ENCODE measurements around the gene SVBP. TPM values are rescaled to one million over a fixed set of nuclear protein-coding genes. Genes with fewer than 3 reads are reported as not detected.

The SVBP gene
- total and polyA plus RNA-seq, 5 donors: 12.7 to 28.9 (median 14.5) TPM

DNA sequence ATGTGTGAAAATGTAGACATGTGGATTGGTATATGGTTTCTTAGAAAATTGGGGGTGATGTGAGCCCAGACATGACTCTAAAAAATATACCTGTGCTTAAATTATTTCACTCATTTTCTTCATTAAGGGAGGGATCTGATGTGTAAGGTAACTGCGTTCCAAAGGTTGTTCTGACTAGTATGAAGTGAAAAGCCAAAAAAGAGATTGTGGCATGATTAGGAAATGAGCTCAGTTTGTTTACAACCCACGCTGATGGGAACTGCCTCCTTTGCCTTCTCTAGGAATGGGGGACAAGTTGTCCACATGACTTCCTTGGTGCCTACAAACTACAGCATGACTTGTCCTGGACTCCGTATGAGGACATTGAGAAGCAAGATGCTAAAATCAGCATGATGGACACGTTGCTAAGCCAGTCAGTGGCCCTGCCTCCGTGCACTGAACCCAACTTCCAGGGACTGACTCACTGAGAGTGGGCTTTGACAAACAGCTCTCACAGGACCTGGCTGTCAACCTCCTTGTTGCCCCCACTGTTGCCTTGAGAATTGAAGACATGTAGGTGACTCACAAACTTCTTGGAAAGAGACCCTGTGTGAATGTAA lies 42.2 kb downstream of the SVBP start:
- intact Hi-C loops (cut with DNase I): loop anchor here in 1 of 4 donors (10.0 kb wide), 1 partner anchor 300 kb away; no protein-coding TSS in a partner anchor
- 83% methylated on average over 5 of the region's 5 CpGs for WGBS
- no peak for ATAC-seq
- DNase-seq: no peak
- Histone ChIP-seq H3K4me1 (ENCODE audit: control insufficient read depth, insufficient read depth, low read length) (peaks cover 1% of the 10 kb centered on the region), H3K27ac (ENCODE audit: low read length) (no peak overlapping the region), H3K27me3 (ENCODE audit: control insufficient read depth, insufficient read depth) (no peaks in the 10 kb centered on the region), H3K4me3 (ENCODE audit: low read length) (no peak overlapping the region), H3K9me3 (ENCODE audit: control insufficient read depth, low read length) (no peaks in the 10 kb centered on the region)

DNA sequence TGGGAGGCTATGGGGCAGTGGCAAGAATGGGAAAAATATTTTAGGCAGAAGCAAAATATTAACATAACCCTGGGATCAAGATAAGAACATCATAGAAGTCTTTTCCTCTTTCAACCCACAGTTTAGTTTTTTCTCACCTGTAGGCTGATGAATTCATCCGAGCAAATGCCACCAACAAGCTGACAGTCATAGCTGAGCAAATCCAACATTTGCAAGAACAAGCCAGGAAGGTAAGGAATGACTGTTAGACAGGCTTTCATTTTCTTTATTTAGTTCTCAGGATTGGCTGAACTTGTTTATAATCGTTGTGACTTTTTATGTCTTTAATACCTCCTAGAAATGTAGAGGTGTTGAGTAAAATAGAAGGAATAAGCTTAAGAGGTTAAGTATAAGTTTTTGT lies 43.8 kb downstream of the SVBP start:
- Histone ChIP-seq H3K9me3 (ENCODE audit: control insufficient read depth, low read length) (no peaks in the 10 kb centered on the region), H3K27me3 (ENCODE audit: control insufficient read depth, insufficient read depth) (no peaks in the 10 kb centered on the region), H3K4me3 (ENCODE audit: low read length) (no peak overlapping the region), H3K27ac (ENCODE audit: low read length) (no peak overlapping the region), H3K4me1 (ENCODE audit: control insufficient read depth, insufficient read depth, low read length) (peaks cover 1% of the 10 kb centered on the region)
- ATAC-seq (no peak), DNase-seq (no peak)
- intact Hi-C loops (cut with DNase I): loop anchor here in 1 of 4 donors (10.0 kb wide), 1 partner anchor 301 kb away; no protein-coding TSS in a partner anchor
- WGBS: 69% methylated on average over 2 of the region's 2 CpGs

GRCh38 chr1:42769811-42770210 lies 47.4 kb downstream of the SVBP start:
- H3K27me3 ChIP-seq (ENCODE audit: control insufficient read depth, insufficient read depth): no peaks in the 10 kb centered on the region
- no peaks in the 10 kb centered on the region for H3K9me3 ChIP-seq (ENCODE audit: control insufficient read depth, low read length)
- H3K4me1 ChIP-seq (ENCODE audit: control insufficient read depth, insufficient read depth, low read length): peaks cover 1% of the 10 kb centered on the region
- intact Hi-C loops (cut with DNase I): loop anchor here in 1 of 4 donors (10.0 kb wide), 1 partner anchor 305 kb away; no protein-coding TSS in a partner anchor
- no peak for ATAC-seq
- 83% methylated on average over 3 of the region's 3 CpGs for WGBS
- no peak overlapping the region for H3K27ac ChIP-seq (ENCODE audit: low read length)
- no peak overlapping the region for H3K4me3 ChIP-seq (ENCODE audit: low read length)
- no peak for DNase-seq

GRCh38 chr1:42768172-42768571 lies 49.0 kb downstream of the SVBP start:
- 76% methylated on average over 2 of the region's 2 CpGs for WGBS
- H3K4me3 ChIP-seq (ENCODE audit: low read length): peak overlapping the region; percentile 70
- H3K9me3 ChIP-seq (ENCODE audit: control insufficient read depth, low read length): no peaks in the 10 kb centered on the region
- no peaks in the 10 kb centered on the region for H3K27me3 ChIP-seq (ENCODE audit: control insufficient read depth, insufficient read depth)
- ATAC-seq: no peak
- no peak overlapping the region for H3K27ac ChIP-seq (ENCODE audit: low read length)
- DNase-seq: no peak
- intact Hi-C loops (cut with DNase I): no loop called here
- peaks cover under 1% of the 10 kb centered on the region for H3K4me1 ChIP-seq (ENCODE audit: control insufficient read depth, insufficient read depth, low read length)

DNA sequence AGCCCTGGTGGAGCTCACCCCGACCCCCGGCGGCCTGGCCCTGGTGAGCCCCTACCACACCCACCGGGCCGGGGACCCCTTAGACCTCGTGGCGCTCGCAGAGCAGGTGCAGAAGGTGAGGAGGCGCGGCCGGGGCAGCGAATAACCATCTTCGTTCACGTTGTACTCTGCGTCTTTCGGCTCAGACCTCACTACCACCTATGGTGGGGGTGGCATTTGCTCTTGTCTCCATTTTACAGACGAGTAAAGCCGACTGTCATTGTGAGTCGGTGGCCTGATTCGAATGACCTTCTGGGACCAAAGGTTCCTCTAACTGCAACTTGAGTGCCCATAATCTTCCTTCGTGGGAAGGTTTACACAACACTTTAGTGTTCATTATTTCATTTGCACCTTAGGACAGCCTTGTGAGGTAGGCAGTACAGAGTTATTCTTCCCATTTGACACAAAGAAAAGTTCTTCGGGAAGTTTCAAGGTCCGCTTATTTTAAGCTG lies 49.6 kb downstream of the SVBP start:
- peak overlapping the region; percentile 70 for H3K4me3 ChIP-seq (ENCODE audit: low read length)
- H3K27me3 ChIP-seq (ENCODE audit: control insufficient read depth, insufficient read depth): no peaks in the 10 kb centered on the region
- peak in 1 of 2 donors; percentile 42 for ATAC-seq
- 3% methylated on average over 23 of the region's 23 CpGs for WGBS
- DNase-seq: no peak
- peak overlapping the region; percentile 87 for H3K27ac ChIP-seq (ENCODE audit: low read length)
- no peaks in the 10 kb centered on the region for H3K4me1 ChIP-seq (ENCODE audit: control insufficient read depth, insufficient read depth, low read length)
- H3K9me3 ChIP-seq (ENCODE audit: control insufficient read depth, low read length): no peaks in the 10 kb centered on the region
- intact Hi-C loops (cut with DNase I): no loop called here

GRCh38 chr1:42766741-42767509 lies 50.3 kb downstream of the SVBP start, which contains the start of the genes C1orf50 and P3H1:
TSS of gene C1orf50 (plus strand) at chr1:42767249. CDS start at chr1:42767312, 63 bp downstream.
TSS of gene P3H1 (minus strand) at chr1:42767028. CDS start at chr1:42766971, 57 bp downstream.
- DNase-seq (peak; percentile 100), ATAC-seq (peak; percentile 98)
- Histone ChIP-seq H3K27ac (ENCODE audit: low read length) (peak within 1 kb of the TSS; percentile 87), H3K27me3 (ENCODE audit: control insufficient read depth, insufficient read depth) (no peaks in the 10 kb centered on the region), H3K9me3 (ENCODE audit: control insufficient read depth, low read length) (no peaks in the 10 kb centered on the region), H3K4me1 (ENCODE audit: control insufficient read depth, insufficient read depth, low read length) (no peaks in the 10 kb centered on the region), H3K4me3 (ENCODE audit: low read length) (peak within 1 kb of the TSS; percentile 70)
- WGBS: under 1% methylated on average over 82 of the region's 82 CpGs
- intact Hi-C loops (cut with DNase I): no loop called here

DNA sequence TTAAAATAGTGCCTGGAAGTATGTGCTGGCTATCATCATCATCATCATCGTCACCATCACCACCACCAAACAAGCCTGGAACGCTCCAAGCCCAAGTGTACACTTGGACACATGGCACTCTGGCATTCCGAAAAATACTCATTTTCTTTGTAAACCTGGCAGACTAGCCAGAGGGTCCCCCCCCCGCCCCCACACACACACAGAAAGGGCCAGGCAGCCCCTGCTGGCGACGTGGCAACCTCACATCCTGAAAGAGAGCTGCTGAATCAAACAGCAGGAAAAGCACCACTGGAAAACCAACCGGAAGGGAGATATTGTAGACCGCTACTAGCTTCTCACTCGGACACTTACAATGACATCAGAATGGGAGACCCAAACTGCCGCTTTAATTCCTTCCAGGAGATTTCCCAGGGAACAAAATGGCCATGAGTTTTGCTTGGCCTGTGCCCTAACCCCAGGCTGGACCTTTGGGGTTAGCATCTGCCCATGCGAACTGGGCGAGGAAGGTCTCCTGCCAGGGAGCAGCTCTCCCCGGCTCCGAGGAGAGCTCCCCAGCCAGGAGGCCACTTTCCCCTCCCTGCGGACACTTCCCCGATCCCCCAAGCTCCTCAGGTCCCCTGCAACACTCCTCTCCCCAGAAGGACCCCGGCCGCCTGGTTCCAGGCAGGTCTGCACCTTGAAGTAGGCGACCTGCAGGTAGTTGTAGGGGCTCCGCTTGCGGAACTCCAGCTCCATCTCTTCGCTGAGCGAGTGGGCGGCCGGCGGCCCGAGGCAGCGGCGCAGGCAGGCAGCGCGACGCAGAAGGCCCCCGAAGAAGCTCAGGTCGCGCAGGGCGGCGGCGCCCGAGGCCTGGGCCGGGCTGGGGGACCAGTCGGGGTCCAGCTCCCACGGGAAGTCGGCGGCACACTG lies 51.1 kb downstream of the SVBP start:
- intact Hi-C loops (cut with DNase I): no loop called here
- under 1% methylated on average over 44 of the region's 44 CpGs for WGBS
- ATAC-seq: peak; percentile 11 to 30
- peak overlapping the region; percentile 66 for H3K4me3 ChIP-seq (ENCODE audit: low read length)
- no peaks in the 10 kb centered on the region for H3K27me3 ChIP-seq (ENCODE audit: control insufficient read depth, insufficient read depth)
- H3K9me3 ChIP-seq (ENCODE audit: control insufficient read depth, low read length): no peaks in the 10 kb centered on the region
- H3K4me1 ChIP-seq (ENCODE audit: control insufficient read depth, insufficient read depth, low read length): no peaks in the 10 kb centered on the region
- peak; percentile 49 to 78 (median 67) for DNase-seq
- peak overlapping the region; percentile 80 for H3K27ac ChIP-seq (ENCODE audit: low read length)

- DNase-seq (no peak), ATAC-seq (no peak)
- intact Hi-C loops (cut with DNase I): no loop called here
- H3K9me3 ChIP-seq (ENCODE audit: control insufficient read depth, low read length): no peaks in the 10 kb centered on the region
- 16% methylated on average over 7 of the region's 7 CpGs for WGBS
- no peaks in the 10 kb centered on the region for H3K27me3 ChIP-seq (ENCODE audit: control insufficient read depth, insufficient read depth)
- no peaks in the 10 kb centered on the region for H3K4me1 ChIP-seq (ENCODE audit: control insufficient read depth, insufficient read depth, low read length)
- H3K27ac ChIP-seq (ENCODE audit: low read length): no peak overlapping the region
- peak overlapping the region; percentile 66 for H3K4me3 ChIP-seq (ENCODE audit: low read length)
Measured at GRCh38 chr1:42765269-42765668, 51.9 kb downstream of the SVBP start.

- Histone ChIP-seq H3K4me3 (ENCODE audit: low read length) (no peak overlapping the region), H3K27ac (ENCODE audit: low read length) (no peak overlapping the region), H3K27me3 (ENCODE audit: control insufficient read depth, insufficient read depth) (no peaks in the 10 kb centered on the region), H3K4me1 (ENCODE audit: control insufficient read depth, insufficient read depth, low read length) (no peaks in the 10 kb centered on the region), H3K9me3 (ENCODE audit: control insufficient read depth, low read length) (no peaks in the 10 kb centered on the region)
- ATAC-seq (no peak), DNase-seq (no peak)
- 67% methylated on average over 5 of the region's 5 CpGs for WGBS
- intact Hi-C loops (cut with DNase I): no loop called here
Measured at GRCh38 chr1:42762269-42762668, 54.9 kb downstream of the SVBP start.

DNA sequence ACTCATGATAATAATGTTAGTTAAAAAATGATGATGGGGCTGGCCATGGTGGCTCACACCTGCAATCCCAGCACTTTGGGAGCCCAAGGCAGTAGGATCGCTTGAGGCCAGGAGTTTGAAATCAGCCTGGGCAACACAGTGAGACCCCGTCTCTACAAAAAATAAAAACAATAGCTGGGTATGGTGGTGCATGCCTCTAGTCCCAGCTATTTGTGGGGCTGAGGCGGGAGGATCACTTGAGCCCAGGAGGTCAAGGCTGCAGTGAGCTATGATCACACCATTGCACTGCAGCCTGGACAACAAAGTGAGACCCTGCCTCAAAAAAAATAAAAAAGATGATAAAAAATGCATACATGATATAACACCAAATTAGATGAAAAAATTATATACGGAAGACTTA lies 55.6 kb downstream of the SVBP start:
- WGBS: 97% methylated on average over 4 of the region's 4 CpGs
- intact Hi-C loops (cut with DNase I): no loop called here

More for the DNA sequence above, 55.6 kb downstream of the SVBP start:
- Histone ChIP-seq H3K4me3 (ENCODE audit: low read length) (no peak overlapping the region), H3K27ac (ENCODE audit: low read length) (no peak overlapping the region), H3K4me1 (ENCODE audit: control insufficient read depth, insufficient read depth, low read length) (no peaks in the 10 kb centered on the region), H3K9me3 (ENCODE audit: control insufficient read depth, low read length) (no peaks in the 10 kb centered on the region), H3K27me3 (ENCODE audit: control insufficient read depth, insufficient read depth) (no peaks in the 10 kb centered on the region)
- no peak for DNase-seq
- ATAC-seq: no peak
